AG09319 (cell line): ENCODE results near the gene ATP7B.

Experiments used
- DNase-seq: peaks from one replicate; pipeline ENCODE4 v3.0.0-alpha.2; 2010; ENCODE audit warnings: low read depth; ENCODE audit errors: extremely low read depth
- TF ChIP-seq, protein P1 (sequence below): IDR thresholded peaks from 2 replicates; pipeline ENCODE4 v1.5.1; 2011; ENCODE audit warnings: low read depth, mild to moderate bottlenecking, inconsistent platforms, low read length, moderate library complexity

ATP7B gene

DNA sequence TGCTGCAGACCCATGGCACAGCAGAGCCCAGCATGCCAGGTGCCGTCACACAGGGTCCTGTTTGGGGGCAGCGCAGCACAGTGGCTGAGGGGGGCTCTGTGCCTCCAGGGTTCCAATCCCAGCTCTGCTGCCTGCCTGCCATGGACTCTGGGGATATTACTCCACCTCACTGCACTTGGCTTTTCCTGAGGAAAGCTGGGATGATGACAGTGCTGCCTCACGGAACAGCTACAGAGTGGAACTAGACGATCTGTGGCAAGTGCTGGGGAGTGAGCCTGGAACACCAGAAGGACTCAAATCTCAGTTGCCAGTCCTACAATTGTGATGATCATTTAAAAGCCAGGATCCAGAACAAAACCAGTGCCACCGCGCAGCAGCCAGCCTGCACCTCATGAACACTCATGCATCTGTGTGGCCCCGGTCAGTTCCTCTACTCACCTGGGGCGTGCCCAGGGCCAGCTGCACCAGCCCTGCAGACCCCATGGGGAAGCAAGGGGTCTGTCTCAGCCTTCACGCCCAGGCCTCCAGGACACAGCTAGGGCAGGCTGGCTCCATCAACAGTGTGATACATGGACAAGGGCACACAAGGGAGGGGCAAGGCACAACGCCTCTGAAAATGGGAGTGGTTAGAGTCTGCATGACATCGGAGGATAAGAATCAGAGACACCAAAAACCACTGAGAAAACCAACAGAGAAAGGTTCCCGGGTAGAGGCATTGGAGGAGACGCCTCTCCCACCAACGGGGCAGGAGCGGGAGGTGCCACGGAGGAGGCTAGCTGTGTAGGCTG, 55.2 kb downstream of the ATP7B start:
- DNase-seq: no peak
- TF ChIP-seq, protein P1, sequence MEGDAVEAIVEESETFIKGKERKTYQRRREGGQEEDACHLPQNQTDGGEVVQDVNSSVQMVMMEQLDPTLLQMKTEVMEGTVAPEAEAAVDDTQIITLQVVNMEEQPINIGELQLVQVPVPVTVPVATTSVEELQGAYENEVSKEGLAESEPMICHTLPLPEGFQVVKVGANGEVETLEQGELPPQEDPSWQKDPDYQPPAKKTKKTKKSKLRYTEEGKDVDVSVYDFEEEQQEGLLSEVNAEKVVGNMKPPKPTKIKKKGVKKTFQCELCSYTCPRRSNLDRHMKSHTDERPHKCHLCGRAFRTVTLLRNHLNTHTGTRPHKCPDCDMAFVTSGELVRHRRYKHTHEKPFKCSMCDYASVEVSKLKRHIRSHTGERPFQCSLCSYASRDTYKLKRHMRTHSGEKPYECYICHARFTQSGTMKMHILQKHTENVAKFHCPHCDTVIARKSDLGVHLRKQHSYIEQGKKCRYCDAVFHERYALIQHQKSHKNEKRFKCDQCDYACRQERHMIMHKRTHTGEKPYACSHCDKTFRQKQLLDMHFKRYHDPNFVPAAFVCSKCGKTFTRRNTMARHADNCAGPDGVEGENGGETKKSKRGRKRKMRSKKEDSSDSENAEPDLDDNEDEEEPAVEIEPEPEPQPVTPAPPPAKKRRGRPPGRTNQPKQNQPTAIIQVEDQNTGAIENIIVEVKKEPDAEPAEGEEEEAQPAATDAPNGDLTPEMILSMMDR: no peak

DNA sequence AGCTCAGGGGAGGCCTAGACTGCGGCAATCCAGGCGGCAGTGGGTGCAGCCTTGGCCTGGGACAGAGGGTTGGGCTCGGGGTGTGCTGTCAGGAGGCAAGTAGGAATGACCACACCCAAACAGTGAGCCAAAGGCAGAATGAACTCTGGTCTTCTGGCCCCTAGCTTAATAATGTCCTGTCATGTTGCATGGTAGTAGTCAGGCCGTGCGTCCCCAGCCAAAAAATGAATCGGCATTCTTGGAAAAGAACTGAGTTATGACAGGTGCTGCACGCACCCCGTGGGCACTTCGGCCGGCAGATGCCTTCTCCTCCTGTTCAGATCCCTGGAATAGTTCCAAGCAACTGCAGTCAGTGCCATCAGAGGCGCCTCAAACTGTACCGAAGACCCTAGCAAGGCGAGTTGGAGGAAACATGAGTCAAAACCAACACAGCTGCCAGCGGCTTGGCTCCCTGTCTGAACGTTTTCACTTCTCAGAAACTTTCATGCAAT, 55.9 kb downstream of the ATP7B start:
- DNase-seq: no peak
- TF ChIP-seq, protein P1: no peak

DNA sequence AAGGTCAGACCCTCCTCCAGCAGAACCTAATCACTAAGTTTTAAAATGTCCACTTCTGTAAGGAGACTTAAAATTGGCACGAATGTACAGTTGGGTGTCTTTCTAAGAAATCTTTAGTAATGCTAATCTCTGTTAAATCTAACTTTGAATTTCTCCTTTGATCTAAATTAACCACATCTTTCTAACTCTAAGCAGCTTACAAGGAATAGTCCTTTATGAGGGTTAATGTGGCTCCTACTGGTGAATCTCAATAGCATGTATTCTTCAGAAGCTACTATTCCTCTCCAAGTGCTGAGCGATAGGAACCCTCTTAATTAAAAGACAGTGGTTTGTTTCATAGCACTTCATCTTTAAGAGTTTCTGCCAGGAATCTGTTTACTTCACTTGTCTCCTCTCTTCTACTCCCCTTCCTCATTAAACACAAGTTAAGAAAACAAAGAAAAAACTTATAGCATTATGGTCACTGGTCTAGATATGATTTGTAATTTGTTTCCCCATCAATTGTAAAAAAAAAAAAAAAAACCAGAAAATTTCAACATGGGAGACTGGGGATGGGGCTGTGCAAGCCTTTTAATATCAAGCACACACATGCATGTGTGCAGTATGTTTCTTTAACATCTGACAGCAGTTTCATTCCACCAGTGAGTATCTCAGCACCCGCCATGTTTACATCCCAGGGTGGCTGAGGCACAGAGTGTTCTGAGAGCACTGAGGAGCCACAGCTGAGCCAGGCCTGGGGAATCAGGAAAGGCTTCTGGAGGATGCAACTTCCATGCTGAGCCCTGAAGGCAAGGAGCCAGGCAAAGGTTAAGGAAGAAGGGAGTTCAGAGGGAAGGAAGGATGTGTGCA, 57.7 kb downstream of the ATP7B start:
- DNase-seq: no peak
- TF ChIP-seq, protein P1: no peak

DNA sequence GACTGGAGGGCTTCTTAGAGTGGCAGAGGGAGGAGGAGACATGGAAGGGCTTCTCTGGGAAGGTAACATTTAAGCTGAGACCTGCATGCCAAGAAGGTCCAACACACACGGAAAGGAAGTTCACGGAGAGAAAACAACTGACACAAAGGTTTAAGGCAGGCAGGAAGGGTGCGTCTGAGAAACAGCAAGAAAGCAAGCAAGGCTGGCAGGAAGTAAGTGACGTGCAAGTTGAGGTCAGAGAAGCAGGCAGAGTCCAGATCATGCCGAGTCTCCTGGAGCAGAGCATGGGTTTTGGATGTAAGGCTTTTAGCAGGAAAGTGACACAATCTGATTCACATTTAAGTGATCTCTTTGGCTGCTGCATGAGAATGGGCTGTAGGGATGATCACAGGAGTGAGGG, 60.5 kb downstream of the ATP7B start:
- TF ChIP-seq, protein P1: no peak
- no peak for DNase-seq

DNA sequence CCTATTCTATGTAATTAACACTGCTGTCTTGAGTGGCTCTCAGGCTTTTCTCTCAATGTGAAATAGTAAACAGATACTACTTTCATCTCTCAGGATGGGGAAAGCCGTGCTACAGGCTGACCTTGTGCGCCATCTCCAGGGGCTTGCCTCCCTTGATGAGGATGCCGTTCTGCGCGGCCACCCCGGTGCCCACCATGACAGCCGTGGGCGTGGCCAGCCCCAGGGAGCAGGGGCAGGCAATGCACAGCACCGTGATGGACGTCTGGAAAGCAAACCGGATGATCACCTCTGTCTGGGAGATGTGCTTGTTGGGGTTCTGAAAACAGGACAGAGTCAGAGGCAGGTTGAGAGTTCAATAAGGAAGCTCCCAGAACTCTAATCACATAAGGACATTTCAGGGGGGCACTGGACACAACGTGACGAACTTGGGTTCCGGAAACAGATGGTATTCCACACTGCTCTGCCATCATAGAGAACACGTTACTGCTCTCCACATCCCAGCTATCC, 65.0 kb downstream of the ATP7B start:
- DNase-seq: no peak
- TF ChIP-seq, protein P1: no peak

DNA sequence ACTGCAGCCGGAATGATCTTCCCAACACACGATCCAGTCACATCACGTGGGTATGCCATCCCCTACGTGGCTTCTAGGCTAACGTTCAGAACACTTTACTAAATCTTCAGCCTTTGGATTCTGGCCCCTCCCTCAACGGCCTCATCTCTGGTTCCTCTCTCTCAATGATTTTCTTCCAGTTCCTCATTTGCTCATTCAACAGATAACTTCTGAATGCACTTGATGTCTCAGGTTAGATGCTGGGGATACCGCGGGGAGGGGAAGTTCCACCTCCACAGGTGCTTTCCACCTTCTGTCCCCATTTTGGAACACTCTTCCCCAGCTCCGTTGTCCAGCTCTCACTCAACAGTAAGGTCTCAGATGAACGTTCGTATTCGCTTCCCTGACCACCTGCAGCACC, 66.1 kb downstream of the ATP7B start:
- TF ChIP-seq, protein P1: no peak
- no peak for DNase-seq

DNA sequence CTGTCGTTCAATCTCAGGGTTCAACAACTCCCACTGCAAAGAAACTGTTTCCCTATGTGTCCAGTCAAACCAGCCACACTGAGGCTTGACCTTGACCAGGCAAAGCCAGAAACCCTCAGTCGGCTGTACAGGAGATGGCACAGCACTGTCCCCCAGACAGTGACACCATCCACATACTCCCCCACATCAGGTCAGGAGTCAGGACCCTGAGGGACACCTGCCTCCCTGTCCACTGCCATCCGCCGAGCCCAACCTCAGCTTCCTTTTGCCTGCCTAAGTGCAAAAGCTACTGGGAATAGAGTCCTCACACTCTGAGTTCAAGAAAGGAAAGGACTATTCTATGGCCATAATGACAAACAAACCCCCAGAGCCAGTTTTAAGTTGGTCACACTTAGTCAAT, 66.8 kb downstream of the ATP7B start:
- DNase-seq: no peak
- TF ChIP-seq, protein P1: no peak
